WTC11 (cell line): Measurements from ENCODE around the gene EOMES. TPM values are rescaled to one million over a fixed set of nuclear protein-coding genes. Genes with fewer than 3 reads are reported as not detected.

Experiments
- ATAC-seq: fragments of 200-7000 bp; cut with Tn5 transposase; 2 replicates; pipeline ENCODE4 v1.10.0; 2021; ENCODE audit warnings: mild to moderate bottlenecking, moderate library complexity
- CTCF ChIA-PET: fragments of 300-600 bp; sonication (Branson Sonifier 250); formaldehyde crosslinking; loops from one replicate; lab custom pipeline; 2021; ENCODE audit warnings: antibody characterized with exemption; lab: Charles Lee
- POLR2A ChIA-PET: fragments of 350-600 bp; sonication (Branson Sonifier 250); formaldehyde crosslinking; loops from one replicate; lab custom pipeline; 2021; ENCODE audit warnings: antibody characterized with exemption; lab: Charles Lee
- DNase-seq: peaks from one replicate; pipeline ENCODE4 v3.0.0; 2021; ENCODE audit warnings: low spot score
- H3K27ac Mint-ChIP-seq: 2 replicates; pipeline ENCODE4 v1.8.0; 2021; ENCODE audit warnings: mixed read lengths
- H3K27me3 Mint-ChIP-seq: 2 replicates; pipeline ENCODE4 v1.8.0; 2021; ENCODE audit warnings: low read depth, mild to moderate bottlenecking, moderate library complexity, mixed read lengths
- H3K36me3 Mint-ChIP-seq: 2 replicates; pipeline ENCODE4 v1.8.0; 2021; ENCODE audit warnings: mixed read lengths
- H3K4me1 Mint-ChIP-seq: 2 replicates; pipeline ENCODE4 v1.8.0; 2022; ENCODE audit warnings: mixed read lengths
- H3K4me3 Mint-ChIP-seq: 2 replicates; pipeline ENCODE4 v1.8.0; 2021; ENCODE audit warnings: mild to moderate bottlenecking, moderate library complexity, mixed read lengths
- H3K9me3 Mint-ChIP-seq: 2 replicates; pipeline ENCODE4 v1.8.0; 2021; ENCODE audit warnings: mixed read lengths
- CBFB ChIP-seq: sonication (generic); formaldehyde crosslinking; IDR thresholded peaks from 2 replicates; pipeline ENCODE4 v1.8.1; 2022; ENCODE audit warnings: mild to moderate bottlenecking, low read depth, missing genetic modification reagents
- CDX4 ChIP-seq: fragments of 250-450 bp; sonication (Bioruptor Pico); IDR thresholded peaks from 2 replicates; pipeline ENCODE4 v1.9.0; 2021; ENCODE audit warnings: moderate library complexity, mild to moderate bottlenecking, inconsistent platforms, borderline replicate concordance
- CREM ChIP-seq: sonication (generic); formaldehyde crosslinking; IDR thresholded peaks from 2 replicates; pipeline ENCODE4 v1.8.1; 2022; ENCODE audit warnings: mild to moderate bottlenecking, missing genetic modification reagents, moderate library complexity
- FOXJ3 ChIP-seq: sonication (generic); formaldehyde crosslinking; IDR thresholded peaks from 2 replicates; pipeline ENCODE4 v1.9.0; 2021; ENCODE audit warnings: missing genetic modification reagents, mild to moderate bottlenecking, borderline replicate concordance
- MYBL2 ChIP-seq: sonication (generic); formaldehyde crosslinking; IDR thresholded peaks from 2 replicates; pipeline ENCODE4 v1.8.1; 2023; ENCODE audit warnings: mild to moderate bottlenecking, moderate library complexity, missing genetic modification reagents
- NFYB ChIP-seq: sonication (generic); formaldehyde crosslinking; conservative IDR thresholded peaks from 2 replicates; pipeline ENCODE4 v1.8.0; 2022; ENCODE audit warnings: low read depth, missing genetic modification reagents
- RELA ChIP-seq: sonication (generic); formaldehyde crosslinking; IDR thresholded peaks from 2 replicates; pipeline ENCODE4 v1.8.1; 2022; ENCODE audit warnings: missing genetic modification reagents, mild to moderate bottlenecking, borderline replicate concordance
- TCF7 ChIP-seq: sonication (generic); formaldehyde crosslinking; IDR thresholded peaks from 2 replicates; pipeline ENCODE4 v1.8.0; 2022; ENCODE audit warnings: mild to moderate bottlenecking, low read depth, missing genetic modification reagents, moderate library complexity
- ZBTB43 ChIP-seq: sonication (generic); formaldehyde crosslinking; IDR thresholded peaks from 2 replicates; pipeline ENCODE4 v1.8.1; 2023; ENCODE audit warnings: mild to moderate bottlenecking, missing genetic modification reagents
- ZNF423 ChIP-seq: fragments of 250-450 bp; sonication (Bioruptor Pico); IDR thresholded peaks from 2 replicates; pipeline ENCODE4 v2.1.2; 2022; ENCODE audit warnings: mild to moderate bottlenecking, moderate library complexity
- ZNF532 ChIP-seq: fragments of 250-450 bp; sonication (Bioruptor Pico); IDR thresholded peaks from 2 replicates; pipeline ENCODE4 v1.9.0; 2021; ENCODE audit warnings: mild to moderate bottlenecking, borderline replicate concordance
- total RNA-seq: library from RNA; stranded (reverse); gene quantifications from 3 replicates; pipeline ENCODE4 v1.2.3, GENCODE V29; 2021
- TF ChIP-seq, protein P1 (sequence below): fragments of 250-450 bp; sonication (Bioruptor Pico); IDR thresholded peaks from 2 replicates; pipeline ENCODE4 v1.9.0; 2021; ENCODE audit warnings: mild to moderate bottlenecking
- TF ChIP-seq, protein P2 (sequence below): sonication (generic); formaldehyde crosslinking; IDR thresholded peaks from 2 replicates; pipeline ENCODE4 v1.8.1; 2023; ENCODE audit warnings: mild to moderate bottlenecking, moderate library complexity, missing genetic modification reagents
- TF ChIP-seq, protein P3 (sequence below): sonication (generic); formaldehyde crosslinking; IDR thresholded peaks from 2 replicates; pipeline ENCODE4 v1.8.0; 2022; ENCODE audit warnings: mild to moderate bottlenecking, missing genetic modification reagents
- TF ChIP-seq, protein P4 (sequence below): sonication (generic); formaldehyde crosslinking; conservative IDR thresholded peaks from 2 replicates; pipeline ENCODE4 v1.8.1; 2023; ENCODE audit warnings: mild to moderate bottlenecking, low read depth, missing genetic modification reagents, moderate library complexity
- TF ChIP-seq, protein P5 (sequence below): sonication (generic); formaldehyde crosslinking; IDR thresholded peaks from 2 replicates; pipeline ENCODE4 v1.8.1; 2022; ENCODE audit warnings: mild to moderate bottlenecking, missing genetic modification reagents, moderate library complexity, borderline replicate concordance

Gene EOMES
- total RNA-seq, 1 experiment from 2014 or later: 1.4 TPM

DNA sequence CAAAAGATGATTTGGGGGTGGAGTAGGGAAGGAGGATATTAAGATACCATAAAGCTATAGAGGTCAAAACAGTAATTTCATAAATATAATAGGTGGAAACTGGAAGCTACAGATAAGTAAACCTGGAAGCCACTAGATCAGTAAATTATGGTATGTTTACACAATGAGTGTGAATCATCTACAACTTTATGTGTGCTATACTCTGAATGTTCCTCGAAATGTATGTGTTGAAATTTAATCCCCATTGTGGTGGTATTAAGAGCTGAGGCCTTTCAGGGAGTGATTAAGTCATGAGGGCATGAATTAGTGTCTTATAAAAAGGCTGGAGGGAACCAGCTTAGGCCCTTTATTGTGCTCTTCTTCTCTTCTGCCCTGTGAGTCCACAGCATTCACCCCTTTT lies 25.2 kb downstream of the EOMES start:
- Mint-ChIP-seq H3K27me3 (no peaks in the 10 kb centered on the region), H3K4me3 (no peak overlapping the region)
- TF ChIP-seq CBFB (CRISPR knock-in tag) (no peak), TCF7 (CRISPR knock-in tag) (no peak), ZBTB43 (no peak), RELA (CRISPR knock-in tag) (no peak), CDX4 (CRISPR knock-in tag) (no peak), MYBL2 (CRISPR knock-in tag) (no peak), ZNF532 (CRISPR knock-in tag) (no peak), FOXJ3 (no peak)
- TF ChIP-seq, protein P1, sequence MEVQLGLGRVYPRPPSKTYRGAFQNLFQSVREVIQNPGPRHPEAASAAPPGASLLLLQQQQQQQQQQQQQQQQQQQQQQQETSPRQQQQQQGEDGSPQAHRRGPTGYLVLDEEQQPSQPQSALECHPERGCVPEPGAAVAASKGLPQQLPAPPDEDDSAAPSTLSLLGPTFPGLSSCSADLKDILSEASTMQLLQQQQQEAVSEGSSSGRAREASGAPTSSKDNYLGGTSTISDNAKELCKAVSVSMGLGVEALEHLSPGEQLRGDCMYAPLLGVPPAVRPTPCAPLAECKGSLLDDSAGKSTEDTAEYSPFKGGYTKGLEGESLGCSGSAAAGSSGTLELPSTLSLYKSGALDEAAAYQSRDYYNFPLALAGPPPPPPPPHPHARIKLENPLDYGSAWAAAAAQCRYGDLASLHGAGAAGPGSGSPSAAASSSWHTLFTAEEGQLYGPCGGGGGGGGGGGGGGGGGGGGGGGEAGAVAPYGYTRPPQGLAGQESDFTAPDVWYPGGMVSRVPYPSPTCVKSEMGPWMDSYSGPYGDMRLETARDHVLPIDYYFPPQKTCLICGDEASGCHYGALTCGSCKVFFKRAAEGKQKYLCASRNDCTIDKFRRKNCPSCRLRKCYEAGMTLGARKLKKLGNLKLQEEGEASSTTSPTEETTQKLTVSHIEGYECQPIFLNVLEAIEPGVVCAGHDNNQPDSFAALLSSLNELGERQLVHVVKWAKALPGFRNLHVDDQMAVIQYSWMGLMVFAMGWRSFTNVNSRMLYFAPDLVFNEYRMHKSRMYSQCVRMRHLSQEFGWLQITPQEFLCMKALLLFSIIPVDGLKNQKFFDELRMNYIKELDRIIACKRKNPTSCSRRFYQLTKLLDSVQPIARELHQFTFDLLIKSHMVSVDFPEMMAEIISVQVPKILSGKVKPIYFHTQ (CRISPR knock-in tag): no peak
- TF ChIP-seq, all 79 proteins: peak for 0
- Mint-ChIP-seq H3K36me3 (peaks cover 4% of the 10 kb centered on the region), H3K4me1 (no peaks in the 10 kb centered on the region), H3K27ac (no peak overlapping the region), H3K9me3 (peaks cover 10% of the 10 kb centered on the region)
- DNase-seq (no peak), ATAC-seq (no peak)
- ChIA-PET CTCF (interaction anchor here (1.9 kb wide), 1 partner anchor 15 kb away, joined by 9 read pairs; no protein-coding TSS in a partner anchor), POLR2A (no interaction called here)

DNA sequence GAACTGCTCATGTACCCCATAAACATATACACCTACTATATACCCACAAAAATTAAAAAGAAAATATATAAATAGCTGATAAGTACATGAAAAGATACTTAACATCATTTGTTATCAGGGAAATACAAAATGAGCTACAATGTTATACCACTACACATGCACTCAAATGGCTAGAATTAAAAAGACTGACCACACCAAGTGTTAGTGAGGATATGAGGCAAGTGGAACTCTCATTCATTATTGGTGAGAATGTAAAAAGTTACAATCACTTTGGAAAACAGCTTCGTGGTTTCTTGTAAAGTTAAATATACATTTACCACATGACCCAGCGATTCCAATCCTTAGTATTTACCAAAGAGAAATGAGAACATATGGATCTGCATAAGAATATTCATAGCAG lies 26.5 kb downstream of the EOMES start:
- TF ChIP-seq NFYB (CRISPR knock-in tag) (no peak), CREM (CRISPR knock-in tag) (no peak), ZNF423 (no peak)
- TF ChIP-seq, protein P2, sequence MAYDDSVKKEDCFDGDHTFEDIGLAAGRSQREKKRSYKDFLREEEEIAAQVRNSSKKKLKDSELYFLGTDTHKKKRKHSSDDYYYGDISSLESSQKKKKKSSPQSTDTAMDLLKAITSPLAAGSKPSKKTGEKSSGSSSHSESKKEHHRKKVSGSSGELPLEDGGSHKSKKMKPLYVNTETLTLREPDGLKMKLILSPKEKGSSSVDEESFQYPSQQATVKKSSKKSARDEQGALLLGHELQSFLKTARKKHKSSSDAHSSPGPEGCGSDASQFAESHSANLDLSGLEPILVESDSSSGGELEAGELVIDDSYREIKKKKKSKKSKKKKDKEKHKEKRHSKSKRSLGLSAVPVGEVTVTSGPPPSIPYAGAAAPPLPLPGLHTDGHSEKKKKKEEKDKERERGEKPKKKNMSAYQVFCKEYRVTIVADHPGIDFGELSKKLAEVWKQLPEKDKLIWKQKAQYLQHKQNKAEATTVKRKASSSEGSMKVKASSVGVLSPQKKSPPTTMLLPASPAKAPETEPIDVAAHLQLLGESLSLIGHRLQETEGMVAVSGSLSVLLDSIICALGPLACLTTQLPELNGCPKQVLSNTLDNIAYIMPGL: no peak
- TF ChIP-seq, protein P3, sequence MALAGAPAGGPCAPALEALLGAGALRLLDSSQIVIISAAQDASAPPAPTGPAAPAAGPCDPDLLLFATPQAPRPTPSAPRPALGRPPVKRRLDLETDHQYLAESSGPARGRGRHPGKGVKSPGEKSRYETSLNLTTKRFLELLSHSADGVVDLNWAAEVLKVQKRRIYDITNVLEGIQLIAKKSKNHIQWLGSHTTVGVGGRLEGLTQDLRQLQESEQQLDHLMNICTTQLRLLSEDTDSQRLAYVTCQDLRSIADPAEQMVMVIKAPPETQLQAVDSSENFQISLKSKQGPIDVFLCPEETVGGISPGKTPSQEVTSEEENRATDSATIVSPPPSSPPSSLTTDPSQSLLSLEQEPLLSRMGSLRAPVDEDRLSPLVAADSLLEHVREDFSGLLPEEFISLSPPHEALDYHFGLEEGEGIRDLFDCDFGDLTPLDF (CRISPR knock-in tag): no peak
- TF ChIP-seq, protein P4, sequence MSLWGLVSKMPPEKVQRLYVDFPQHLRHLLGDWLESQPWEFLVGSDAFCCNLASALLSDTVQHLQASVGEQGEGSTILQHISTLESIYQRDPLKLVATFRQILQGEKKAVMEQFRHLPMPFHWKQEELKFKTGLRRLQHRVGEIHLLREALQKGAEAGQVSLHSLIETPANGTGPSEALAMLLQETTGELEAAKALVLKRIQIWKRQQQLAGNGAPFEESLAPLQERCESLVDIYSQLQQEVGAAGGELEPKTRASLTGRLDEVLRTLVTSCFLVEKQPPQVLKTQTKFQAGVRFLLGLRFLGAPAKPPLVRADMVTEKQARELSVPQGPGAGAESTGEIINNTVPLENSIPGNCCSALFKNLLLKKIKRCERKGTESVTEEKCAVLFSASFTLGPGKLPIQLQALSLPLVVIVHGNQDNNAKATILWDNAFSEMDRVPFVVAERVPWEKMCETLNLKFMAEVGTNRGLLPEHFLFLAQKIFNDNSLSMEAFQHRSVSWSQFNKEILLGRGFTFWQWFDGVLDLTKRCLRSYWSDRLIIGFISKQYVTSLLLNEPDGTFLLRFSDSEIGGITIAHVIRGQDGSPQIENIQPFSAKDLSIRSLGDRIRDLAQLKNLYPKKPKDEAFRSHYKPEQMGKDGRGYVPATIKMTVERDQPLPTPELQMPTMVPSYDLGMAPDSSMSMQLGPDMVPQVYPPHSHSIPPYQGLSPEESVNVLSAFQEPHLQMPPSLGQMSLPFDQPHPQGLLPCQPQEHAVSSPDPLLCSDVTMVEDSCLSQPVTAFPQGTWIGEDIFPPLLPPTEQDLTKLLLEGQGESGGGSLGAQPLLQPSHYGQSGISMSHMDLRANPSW (CRISPR knock-in tag): no peak
- TF ChIP-seq, protein P5, sequence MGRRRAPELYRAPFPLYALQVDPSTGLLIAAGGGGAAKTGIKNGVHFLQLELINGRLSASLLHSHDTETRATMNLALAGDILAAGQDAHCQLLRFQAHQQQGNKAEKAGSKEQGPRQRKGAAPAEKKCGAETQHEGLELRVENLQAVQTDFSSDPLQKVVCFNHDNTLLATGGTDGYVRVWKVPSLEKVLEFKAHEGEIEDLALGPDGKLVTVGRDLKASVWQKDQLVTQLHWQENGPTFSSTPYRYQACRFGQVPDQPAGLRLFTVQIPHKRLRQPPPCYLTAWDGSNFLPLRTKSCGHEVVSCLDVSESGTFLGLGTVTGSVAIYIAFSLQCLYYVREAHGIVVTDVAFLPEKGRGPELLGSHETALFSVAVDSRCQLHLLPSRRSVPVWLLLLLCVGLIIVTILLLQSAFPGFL (CRISPR knock-in tag): no peak
- TF ChIP-seq, all 79 proteins: peak for 0
- Mint-ChIP-seq H3K27ac (no peak overlapping the region), H3K9me3 (peaks cover 19% of the 10 kb centered on the region), H3K27me3 (no peaks in the 10 kb centered on the region), H3K4me1 (no peaks in the 10 kb centered on the region), H3K36me3 (peaks cover 8% of the 10 kb centered on the region), H3K4me3 (no peak overlapping the region)
- ChIA-PET POLR2A (no interaction called here), CTCF (interaction anchor here (0.6 to 1.9 kb wide), 2 partner anchors 15 to 16 kb away, joined by 3 to 9 read pairs; no protein-coding TSS in a partner anchor)
- no peak for DNase-seq
- no peak for ATAC-seq
